MM.1S (cell line): ENCODE measurements around the gene CALML5.

Experiments used
- DNase-seq: peaks from one replicate; pipeline ENCODE4 v3.0.0-alpha.2; 2015
- H2AFZ ChIP-seq: fragments of 300-600 bp; sonication (generic); 2 replicates; pipeline ENCODE4 v1.6.0; 2016; ENCODE audit warnings: antibody characterized with exemption, low read length
- H3F3A ChIP-seq: fragments of 300-600 bp; sonication (generic); 2 replicates; pipeline ENCODE4 v1.6.1; 2016; ENCODE audit warnings: mild to moderate bottlenecking, antibody characterized with exemption, low read length, moderate library complexity, mixed read lengths; ENCODE audit not compliant: insufficient read depth
- H3K27ac ChIP-seq: fragments of 300-600 bp; sonication (generic); 2 replicates; pipeline ENCODE4 v1.5.1; 2016; ENCODE audit warnings: mild to moderate bottlenecking, low read length
- H3K27me3 ChIP-seq: fragments of 300-600 bp; sonication (generic); replicated peaks from 2 replicates; pipeline ENCODE4 v1.6.0; 2016; ENCODE audit warnings: low read length; ENCODE audit not compliant: insufficient read depth
- H3K36me3 ChIP-seq: fragments of 300-600 bp; sonication (generic); replicated peaks from 2 replicates; pipeline ENCODE4 v1.6.1; 2016; ENCODE audit warnings: mild to moderate bottlenecking, low read length, mixed read lengths; ENCODE audit not compliant: insufficient read depth
- H3K4me1 ChIP-seq: fragments of 300-600 bp; sonication (generic); 2 replicates; pipeline ENCODE4 v1.6.1; 2016; ENCODE audit warnings: low read length, mixed read lengths
- H3K4me2 ChIP-seq: fragments of 300-600 bp; sonication (generic); 2 replicates; pipeline ENCODE4 v1.6.0; 2016; ENCODE audit warnings: low read depth, low read length
- H3K4me3 ChIP-seq: fragments of 300-600 bp; sonication (generic); 2 replicates; pipeline ENCODE4 v1.5.1; 2016; ENCODE audit warnings: low read length, mixed read lengths
- H3K79me2 ChIP-seq: fragments of 300-600 bp; sonication (generic); 2 replicates; pipeline ENCODE4 v1.6.1; 2016; ENCODE audit warnings: mixed run types, low read length, mixed read lengths
- H3K9ac ChIP-seq: fragments of 300-600 bp; sonication (generic); 2 replicates; pipeline ENCODE4 v1.6.1; 2016; ENCODE audit warnings: low read length, mixed read lengths
- H3K9me2 ChIP-seq: fragments of 300-600 bp; sonication (generic); replicated peaks from 2 replicates; pipeline ENCODE4 v1.6.1; 2016; ENCODE audit warnings: mild to moderate bottlenecking, low read length, mixed read lengths; ENCODE audit not compliant: insufficient read depth
- H3K9me3 ChIP-seq: fragments of 300-600 bp; sonication (generic); replicated peaks from 2 replicates; pipeline ENCODE4 v1.6.1; 2016; ENCODE audit warnings: mild to moderate bottlenecking, low read length, mixed read lengths; ENCODE audit not compliant: insufficient read depth
- H4K20me1 ChIP-seq: fragments of 300-600 bp; sonication (generic); 2 replicates; pipeline ENCODE4 v1.6.1; 2016; ENCODE audit warnings: mild to moderate bottlenecking, low read length, moderate library complexity, mixed read lengths; ENCODE audit not compliant: insufficient read depth
- CTCF ChIP-seq: fragments of 300-600 bp; sonication (generic); IDR thresholded peaks from 2 replicates; pipeline ENCODE4 v1.5.1; 2016; ENCODE audit warnings: antibody characterized with exemption, low read length, mixed read lengths
- EZH2 ChIP-seq: fragments of 300-600 bp; sonication (generic); optimal IDR thresholded peaks from 2 replicates; pipeline ENCODE3; 2017; ENCODE audit warnings: low read depth, mild to moderate bottlenecking, antibody characterized with exemption, low read length, mixed read lengths
- EZH2phosphoT487 ChIP-seq: fragments of 300-600 bp; sonication (generic); IDR thresholded peaks from 2 replicates; pipeline ENCODE4 v1.6.1; 2018; ENCODE audit warnings: antibody characterized with exemption, low read length

CALML5 gene

GRCh38 chr10:5492929-5493576 lies 6.3 kb downstream of the CALML5 start:
- no peaks in the 10 kb centered on the region for H4K20me1 ChIP-seq
- TF ChIP-seq EZH2 (no peak), CTCF (no peak)
- no peak overlapping the region for H3K27ac ChIP-seq
- H3K4me1 ChIP-seq, result no peaks in the 10 kb centered on the region
- no peak overlapping the region for H3K9ac ChIP-seq
- H3K4me2 ChIP-seq, result no peak overlapping the region
- no peaks in the 10 kb centered on the region for H3K36me3 ChIP-seq
- no peaks in the 10 kb centered on the region for H3K9me2 ChIP-seq
- DNase-seq, result no peak
- no peaks in the 10 kb centered on the region for H3K9me3 ChIP-seq
- H3K4me3 ChIP-seq, result no peak overlapping the region
- H2AFZ ChIP-seq, result no peak overlapping the region
- no peaks in the 10 kb centered on the region for H3K79me2 ChIP-seq
- H3F3A ChIP-seq, result no peaks in the 10 kb centered on the region
- H3K27me3 ChIP-seq, result no peaks in the 10 kb centered on the region

GRCh38 chr10:5492322-5492855 lies 7.0 kb downstream of the CALML5 start:
- Histone ChIP-seq H3K79me2 (no peaks in the 10 kb centered on the region), H2AFZ (no peak overlapping the region), H3K4me3 (no peak overlapping the region)

GRCh38 chr10:5491477-5491876 lies 7.9 kb downstream of the CALML5 start:
- TF ChIP-seq CTCF (no peak), EZH2phosphoT487 (no peak), EZH2 (no peak)
- Histone ChIP-seq H3K9me2 (no peaks in the 10 kb centered on the region), H3K27ac (no peak overlapping the region), H3K4me1 (no peaks in the 10 kb centered on the region), H4K20me1 (no peaks in the 10 kb centered on the region), H2AFZ (no peak overlapping the region), H3K9ac (no peak overlapping the region), H3F3A (no peaks in the 10 kb centered on the region), H3K79me2 (no peaks in the 10 kb centered on the region), H3K9me3 (no peaks in the 10 kb centered on the region), H3K4me3 (no peak overlapping the region), H3K27me3 (no peaks in the 10 kb centered on the region), H3K4me2 (no peak overlapping the region), H3K36me3 (no peaks in the 10 kb centered on the region)
- no peak for DNase-seq

More at GRCh38 chr10:5492322-5492855, 7.0 kb downstream of the CALML5 start:
- Histone ChIP-seq H3K36me3 (no peaks in the 10 kb centered on the region), H4K20me1 (no peaks in the 10 kb centered on the region), H3F3A (no peaks in the 10 kb centered on the region), H3K4me2 (no peak overlapping the region), H3K4me1 (no peaks in the 10 kb centered on the region), H3K27ac (no peak overlapping the region), H3K9me2 (no peaks in the 10 kb centered on the region), H3K27me3 (no peaks in the 10 kb centered on the region), H3K9me3 (no peaks in the 10 kb centered on the region), H3K9ac (no peak overlapping the region)
- no peak for TF ChIP-seq EZH2
- TF ChIP-seq EZH2phosphoT487, result no peak
- TF ChIP-seq CTCF, result no peak
- DNase-seq, result no peak
